Measurements from ENCODE around the gene ZFP1.

The ZFP1 gene

GRCh38 chr16:75147968-75148310, 385 bp upstream of the ZFP1 start:
- DNase-seq (ENCODE audit: low read depth in 2 of 2), result no peak

- DNase-seq (ENCODE audit: low read depth in 2 of 2), result no peak
Observed at GRCh38 chr16:75151798-75152197, 3.5 kb downstream of the ZFP1 start.

- no peak for DNase-seq (ENCODE audit: low read depth in 2 of 2)
Observed at GRCh38 chr16:75152635-75153034, 4.3 kb downstream of the ZFP1 start.

GRCh38 chr16:75160386-75160785, 12.1 kb downstream of the ZFP1 start:
- DNase-seq (ENCODE audit: low read depth in 2 of 2), result no peak

- DNase-seq (ENCODE audit: low read depth in 2 of 2), result no peak
Observed at GRCh38 chr16:75169899-75170405, 21.6 kb downstream of the ZFP1 start.

GRCh38 chr16:75172578-75172977, 24.3 kb downstream of the ZFP1 start:
- no peak for DNase-seq (ENCODE audit: low read depth in 2 of 2)

GRCh38 chr16:75175074-75175473, 26.8 kb downstream of the ZFP1 start:
- no peak for DNase-seq (ENCODE audit: low read depth in 2 of 2)

- DNase-seq (ENCODE audit: low read depth in 2 of 2), result no peak
Observed at GRCh38 chr16:75176926-75177325, 28.6 kb downstream of the ZFP1 start.

GRCh38 chr16:75179208-75179607, 30.9 kb downstream of the ZFP1 start:
- DNase-seq (ENCODE audit: low read depth in 2 of 2), result no peak

GRCh38 chr16:75181630-75182029, 33.3 kb downstream of the ZFP1 start:
- DNase-seq (ENCODE audit: low read depth in 2 of 2), result no peak

- no peak for DNase-seq (ENCODE audit: low read depth in 2 of 2)
Observed at GRCh38 chr16:75188832-75189477, 40.6 kb downstream of the ZFP1 start.

GRCh38 chr16:75189638-75190245, 41.4 kb downstream of the ZFP1 start:
- DNase-seq (ENCODE audit: low read depth in 2 of 2), result no peak

- no peak for DNase-seq (ENCODE audit: low read depth in 2 of 2)
Observed at GRCh38 chr16:75192606-75193264, 44.4 kb downstream of the ZFP1 start.

GRCh38 chr16:75193265-75193650, 44.9 kb downstream of the ZFP1 start:
- no peak for DNase-seq (ENCODE audit: low read depth in 2 of 2)

GRCh38 chr16:75193730-75194444, 45.6 kb downstream of the ZFP1 start:
- no peak for DNase-seq (ENCODE audit: low read depth in 2 of 2)

GRCh38 chr16:75195811-75196790, 47.8 kb downstream of the ZFP1 start:
- no peak for DNase-seq (ENCODE audit: low read depth in 2 of 2)

GRCh38 chr16:75196836-75197235, 48.5 kb downstream of the ZFP1 start:
- no peak for DNase-seq (ENCODE audit: low read depth in 2 of 2)

GRCh38 chr16:75197522-75198134, 49.3 kb downstream of the ZFP1 start:
- DNase-seq (ENCODE audit: low read depth in 2 of 2), result no peak

GRCh38 chr16:75198135-75198600, 49.8 kb downstream of the ZFP1 start:
- no peak for DNase-seq (ENCODE audit: low read depth in 2 of 2)

- DNase-seq (ENCODE audit: low read depth in 2 of 2), result no peak
Observed at GRCh38 chr16:75202069-75202590, 53.8 kb downstream of the ZFP1 start.

- DNase-seq (ENCODE audit: low read depth in 2 of 2), result no peak
Observed at GRCh38 chr16:75203096-75203495, 54.8 kb downstream of the ZFP1 start.

All from stimulated activated CD8-positive, alpha-beta memory T cell treated with anti-CD3 and anti-CD28 coated beads, Interleukin-2, amount 100 ng/mL, for 1 hour (primary cell).